Amniotic stem cell (primary cell): Measurements from ENCODE around the gene OR2T35.

Source experiments
- DNase-seq: peaks from one replicate; lab custom pipeline; 2025; lab: John Stamatoyannopoulos, UW

Gene OR2T35

GRCh38 chr1:248625971-248626370 lies 19.1 kb downstream of the OR2T35 start:
- DNase-seq: no peak

- no peak for DNase-seq
Measured at GRCh38 chr1:248625166-248625565, 19.9 kb downstream of the OR2T35 start.

GRCh38 chr1:248622570-248623001 lies 22.5 kb downstream of the OR2T35 start:
- DNase-seq: no peak

- DNase-seq: no peak
Measured at GRCh38 chr1:248621770-248622169, 23.3 kb downstream of the OR2T35 start.

GRCh38 chr1:248618878-248619277 lies 26.2 kb downstream of the OR2T35 start:
- no peak for DNase-seq

- no peak for DNase-seq
Measured at GRCh38 chr1:248618119-248618518, 27.0 kb downstream of the OR2T35 start.

- no peak for DNase-seq
Measured at GRCh38 chr1:248613742-248614141, 31.3 kb downstream of the OR2T35 start.

GRCh38 chr1:248611883-248612414 lies 33.1 kb downstream of the OR2T35 start:
- DNase-seq: no peak

GRCh38 chr1:248610301-248610700 lies 34.8 kb downstream of the OR2T35 start:
- DNase-seq: no peak

- no peak for DNase-seq
Measured at GRCh38 chr1:248599396-248599795, 45.7 kb downstream of the OR2T35 start.

GRCh38 chr1:248597589-248597988 lies 47.5 kb downstream of the OR2T35 start, which contains the start of gene OR2T10:
OR2T10 (minus strand) TSS chr1:248597700; CDS start chr1:248593768, 3,932 bp downstream.
- DNase-seq: no peak

- no peak for DNase-seq
Measured at GRCh38 chr1:248596615-248597014, 48.5 kb downstream of the OR2T35 start.

- no peak for DNase-seq
Measured at GRCh38 chr1:248593226-248593625, 51.9 kb downstream of the OR2T35 start.

- no peak for DNase-seq
Measured at GRCh38 chr1:248592655-248593054, 52.4 kb downstream of the OR2T35 start.

GRCh38 chr1:248590055-248590454 lies 55.0 kb downstream of the OR2T35 start:
- no peak for DNase-seq

GRCh38 chr1:248589334-248589733 lies 55.7 kb downstream of the OR2T35 start:
- DNase-seq: no peak
